Islet precursor cell (in vitro differentiated cells): ENCODE results near the gene CORO1C.

ENCODE experiments used
- DNase-seq: peaks from one replicate; pipeline ENCODE4 v3.0.0-alpha.2; 2018

The CORO1C gene

DNA sequence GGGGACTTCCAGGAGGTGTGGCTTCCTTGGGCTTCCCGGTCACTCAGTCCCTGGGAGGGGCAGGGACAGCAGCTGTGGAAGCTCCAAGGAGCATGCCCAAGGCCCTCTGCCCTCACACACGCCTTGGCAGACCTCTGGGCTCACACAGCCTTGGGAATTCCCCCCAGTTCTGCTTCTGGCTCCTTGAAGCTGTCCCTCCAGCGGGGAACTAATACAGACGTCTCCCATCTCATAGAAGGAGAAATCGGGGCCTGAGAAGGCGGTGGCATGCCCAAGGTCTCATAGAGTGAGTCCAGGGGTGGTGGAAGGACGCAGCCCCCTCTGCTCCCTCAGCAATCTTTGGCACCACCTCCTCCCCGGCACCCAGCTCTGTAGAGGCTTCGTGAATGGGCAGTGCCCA lies 117.8 kb downstream of the CORO1C start:
- DNase-seq: no peak

DNA sequence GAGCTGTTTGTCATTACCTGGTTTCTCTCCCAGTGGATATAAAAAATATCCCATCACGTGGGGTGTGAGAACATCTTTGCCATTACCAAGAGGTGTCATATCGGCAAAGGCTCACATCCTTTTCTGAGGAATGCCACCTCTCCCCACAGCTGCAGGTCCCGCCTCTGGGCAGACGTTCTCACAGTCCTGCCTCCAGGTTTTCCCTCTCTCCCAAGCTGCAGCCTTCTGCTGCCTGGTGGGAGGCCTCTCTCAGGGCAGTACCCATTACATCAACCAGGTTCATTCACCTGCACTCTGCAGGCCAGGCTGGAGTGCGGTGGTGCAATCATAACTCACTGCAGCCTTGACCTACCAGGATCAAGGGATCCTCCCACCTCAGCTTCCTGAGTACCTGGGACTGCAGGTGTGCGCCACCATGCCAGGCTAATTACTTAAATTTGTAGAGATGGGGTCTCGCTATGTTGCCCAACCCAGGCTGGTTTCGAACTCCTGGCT lies 118.5 kb downstream of the CORO1C start:
- DNase-seq: peak; percentile 83

DNA sequence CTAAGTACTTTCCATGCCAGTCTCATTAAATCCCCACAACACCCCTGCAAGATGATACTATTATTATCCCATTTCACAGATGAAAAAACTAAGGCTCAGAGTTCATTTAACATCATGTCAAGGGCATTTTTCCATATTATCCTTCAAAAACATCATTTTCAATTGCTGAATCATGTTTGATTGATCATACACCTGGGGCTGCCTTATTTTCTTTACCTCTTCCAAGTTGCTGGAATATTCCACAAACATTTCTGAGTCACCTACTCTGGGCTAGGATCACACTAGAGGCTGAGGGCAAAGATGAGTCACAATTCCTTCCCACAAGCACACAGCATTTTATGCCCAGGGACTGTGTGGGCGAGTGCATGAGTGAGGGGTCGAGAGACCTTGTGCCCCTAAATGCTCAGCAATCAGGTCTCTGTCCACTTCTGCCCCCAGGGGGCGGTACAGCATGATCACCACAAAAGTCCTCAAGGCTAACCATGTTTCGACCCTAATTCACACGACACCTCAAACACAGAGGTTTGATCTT lies 119.4 kb downstream of the CORO1C start:
- DNase-seq: peak; percentile 88

DNA sequence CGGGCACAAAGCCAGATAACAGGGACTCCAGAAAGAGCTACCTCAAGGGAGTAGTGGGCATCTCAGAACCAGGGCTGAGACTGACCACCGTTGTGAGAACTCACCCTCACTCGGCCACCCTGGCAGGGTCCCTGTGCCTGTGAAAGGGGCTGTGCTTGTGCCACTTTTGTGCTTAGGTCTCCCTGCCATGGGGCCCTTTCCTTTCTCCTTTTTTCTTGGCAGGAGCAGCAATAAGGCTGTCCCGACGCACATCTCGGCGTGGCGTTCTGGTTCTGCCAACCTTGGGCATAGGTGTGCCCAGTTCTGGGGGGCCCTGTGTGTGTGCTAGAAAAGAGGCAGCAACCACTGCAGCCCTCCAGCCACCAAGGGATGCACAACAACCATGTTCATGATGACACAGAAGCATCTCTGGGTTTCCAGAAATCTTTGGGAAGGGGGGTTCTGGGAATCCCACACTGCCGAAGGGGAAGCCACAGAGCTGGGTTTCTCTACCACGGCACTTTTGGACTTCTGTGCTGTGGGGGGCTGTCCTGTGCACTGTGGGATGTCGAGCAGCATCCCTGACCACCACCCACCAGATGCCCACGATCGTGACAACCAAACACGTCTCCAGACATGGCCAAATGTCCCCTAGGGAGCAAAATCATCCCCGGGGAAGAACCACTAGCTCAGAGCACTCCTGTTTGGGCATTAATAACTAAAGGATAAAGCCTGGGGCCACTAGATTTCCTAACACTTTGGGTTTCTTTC lies 120.3 kb downstream of the CORO1C start:
- DNase-seq: no peak

DNA sequence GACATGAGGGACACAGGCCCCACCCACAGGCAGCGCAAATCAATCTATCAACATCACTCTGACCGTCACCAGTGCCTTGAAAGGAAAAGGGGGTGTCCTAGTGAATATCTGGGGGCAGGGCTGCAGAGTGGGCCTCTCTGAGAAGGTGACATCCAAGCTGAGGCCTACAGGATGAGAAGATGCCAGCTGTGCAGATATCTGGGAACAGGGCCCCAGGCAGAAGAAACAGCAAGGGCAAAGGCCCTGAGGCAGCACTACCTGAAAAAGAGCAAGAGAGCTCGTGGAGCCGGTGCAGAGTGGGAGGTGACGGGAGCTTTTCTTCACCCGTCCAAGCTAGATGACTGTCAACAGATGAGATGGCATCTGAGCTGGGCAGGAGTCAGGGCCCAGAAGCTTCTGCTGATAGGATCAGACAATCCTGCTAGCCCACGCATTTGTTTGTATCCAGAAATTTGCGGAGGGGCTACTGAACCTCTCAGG lies 120.9 kb downstream of the CORO1C start:
- no peak for DNase-seq

DNA sequence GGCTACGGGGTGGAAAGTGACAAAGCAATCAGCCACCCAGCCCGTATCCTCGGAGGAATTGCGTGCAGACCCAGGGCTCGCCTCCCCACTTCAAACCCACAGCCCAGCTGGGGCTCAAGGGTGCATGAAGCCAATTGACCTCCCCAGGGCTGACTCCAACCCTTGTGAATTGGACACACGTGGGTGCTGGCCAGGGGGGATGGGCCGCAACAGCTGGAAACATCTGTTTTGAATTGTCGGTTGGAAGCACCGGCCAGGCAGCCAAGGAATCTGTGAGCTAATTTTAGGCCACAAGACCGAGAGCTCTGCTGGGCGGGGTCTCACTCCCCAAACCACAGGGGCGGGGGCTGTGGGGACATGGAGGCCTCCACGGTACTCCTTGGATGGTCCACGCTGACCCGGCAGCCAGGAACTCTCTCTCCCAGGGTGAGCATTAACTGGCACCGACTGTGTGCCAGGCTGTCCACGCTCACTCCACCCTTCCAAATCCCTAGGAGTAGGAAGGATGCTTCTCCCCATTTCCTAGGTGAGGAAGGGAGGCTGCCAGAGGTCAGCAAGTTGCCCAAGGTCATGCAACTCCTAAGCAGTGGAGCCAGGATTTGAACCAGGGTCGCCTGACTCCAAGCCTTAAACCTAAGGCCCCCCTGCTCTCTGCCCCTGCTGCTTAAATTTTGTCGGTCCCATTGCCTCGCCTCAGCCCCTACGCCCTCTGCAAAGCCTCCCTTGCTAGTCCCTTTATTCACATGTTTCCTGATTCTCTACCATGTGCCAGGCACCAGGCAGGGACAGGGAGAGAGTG lies 121.6 kb downstream of the CORO1C start:
- no peak for DNase-seq

DNA sequence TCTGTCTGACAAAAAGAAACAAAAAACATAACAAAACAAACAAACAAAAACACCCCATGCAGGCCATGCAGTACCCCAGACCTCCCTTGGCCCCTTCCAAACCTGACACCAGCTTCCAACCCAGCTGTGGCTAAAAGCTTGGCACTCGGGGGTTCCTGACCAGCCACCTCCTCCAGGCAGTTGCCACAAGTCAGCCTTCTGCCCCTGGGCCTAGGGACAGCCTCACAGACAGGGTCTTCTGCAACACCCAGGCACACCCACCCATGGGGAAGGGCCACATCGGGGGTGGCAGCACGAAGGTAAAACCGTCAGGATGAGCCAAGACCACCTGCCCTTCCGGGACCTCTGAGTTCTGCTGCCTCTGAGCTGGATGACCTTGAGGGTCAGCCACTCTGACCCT lies 122.7 kb downstream of the CORO1C start:
- DNase-seq: no peak

DNA sequence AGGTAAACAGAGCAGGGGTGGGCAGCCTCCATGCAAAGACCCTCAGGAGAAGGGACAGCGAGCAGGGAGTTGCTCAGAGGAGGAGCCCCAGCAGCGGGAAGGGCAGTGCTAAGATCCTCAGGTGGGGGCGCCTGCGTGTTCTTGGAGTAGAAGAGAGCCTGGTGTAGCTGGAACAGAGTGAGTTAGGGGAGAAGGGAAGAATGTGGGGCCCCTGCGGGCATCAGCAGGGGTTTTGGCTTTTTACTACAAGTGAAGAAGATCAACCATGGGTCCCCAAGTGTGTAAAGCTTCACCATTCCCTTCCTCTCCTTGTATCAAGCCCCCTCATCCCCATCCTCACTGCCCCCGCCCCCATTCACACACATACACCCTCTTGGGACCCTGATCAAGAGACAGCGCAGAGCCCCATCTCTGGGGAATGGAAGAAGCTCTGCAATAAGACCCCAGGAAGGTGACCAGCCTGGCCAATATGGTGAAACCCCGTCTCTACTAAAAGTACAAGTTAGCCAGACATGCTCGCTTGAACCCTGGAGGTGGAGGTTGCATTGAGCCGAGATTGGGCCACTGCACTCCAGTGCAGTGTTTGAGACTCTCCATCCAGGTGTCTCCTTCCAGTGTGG lies 123.2 kb downstream of the CORO1C start:
- DNase-seq: no peak

DNA sequence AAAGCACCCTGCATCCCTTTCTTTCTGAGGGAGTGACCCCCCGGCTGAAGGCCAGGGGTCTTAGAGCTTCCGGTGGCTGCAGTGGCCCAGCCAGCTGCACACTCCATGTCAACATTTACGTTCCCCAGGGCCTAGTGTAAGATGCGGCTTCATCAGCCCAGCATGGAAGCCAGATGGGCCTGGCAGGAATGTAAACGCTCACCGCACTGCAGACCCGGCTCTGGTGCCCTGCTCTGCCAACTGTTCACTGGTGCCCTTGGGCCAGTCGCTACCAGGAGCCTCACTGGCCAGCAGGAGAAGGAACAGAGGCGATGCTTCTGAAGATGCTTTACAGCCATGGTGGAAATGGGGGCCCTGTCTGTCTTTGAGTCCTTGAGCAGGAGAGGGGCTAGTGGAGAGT lies 124.8 kb downstream of the CORO1C start:
- no peak for DNase-seq

DNA sequence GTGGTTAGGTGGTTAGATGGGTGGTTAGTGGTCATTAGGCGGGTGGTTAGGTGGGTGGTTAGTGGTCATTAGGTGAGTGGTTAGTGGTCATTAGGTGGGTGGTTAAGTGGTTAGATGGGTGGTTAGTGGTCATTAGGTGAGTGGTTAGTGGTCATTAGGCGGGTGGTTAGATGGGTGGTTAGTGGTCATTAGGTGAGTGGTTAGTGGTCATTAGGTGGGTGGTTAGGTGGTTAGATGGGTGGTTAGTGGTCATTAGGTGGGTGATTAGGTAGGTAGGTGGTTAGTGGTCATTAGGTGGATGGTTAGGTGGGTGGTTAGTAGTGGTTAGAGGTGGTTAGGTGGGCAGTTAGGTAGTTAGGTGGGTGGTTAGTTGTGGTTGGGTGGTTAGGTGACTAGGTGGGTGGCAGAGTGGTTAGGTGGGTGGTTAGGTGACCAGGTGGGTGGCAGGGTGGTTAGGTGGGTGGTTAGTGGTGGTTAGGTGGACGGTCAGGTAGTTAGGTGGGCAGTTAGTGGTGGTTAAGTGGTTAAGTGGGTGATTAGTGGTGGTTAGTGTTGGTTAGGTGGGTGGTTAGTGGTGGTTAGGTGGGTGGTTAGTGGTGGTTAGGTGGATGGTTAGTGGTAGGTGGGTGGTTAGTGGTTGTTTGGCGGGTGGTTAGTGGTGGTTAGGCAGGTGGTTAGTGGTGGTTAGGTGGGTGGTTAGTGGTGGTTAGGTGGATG lies 125.5 kb downstream of the CORO1C start:
- no peak for DNase-seq

DNA sequence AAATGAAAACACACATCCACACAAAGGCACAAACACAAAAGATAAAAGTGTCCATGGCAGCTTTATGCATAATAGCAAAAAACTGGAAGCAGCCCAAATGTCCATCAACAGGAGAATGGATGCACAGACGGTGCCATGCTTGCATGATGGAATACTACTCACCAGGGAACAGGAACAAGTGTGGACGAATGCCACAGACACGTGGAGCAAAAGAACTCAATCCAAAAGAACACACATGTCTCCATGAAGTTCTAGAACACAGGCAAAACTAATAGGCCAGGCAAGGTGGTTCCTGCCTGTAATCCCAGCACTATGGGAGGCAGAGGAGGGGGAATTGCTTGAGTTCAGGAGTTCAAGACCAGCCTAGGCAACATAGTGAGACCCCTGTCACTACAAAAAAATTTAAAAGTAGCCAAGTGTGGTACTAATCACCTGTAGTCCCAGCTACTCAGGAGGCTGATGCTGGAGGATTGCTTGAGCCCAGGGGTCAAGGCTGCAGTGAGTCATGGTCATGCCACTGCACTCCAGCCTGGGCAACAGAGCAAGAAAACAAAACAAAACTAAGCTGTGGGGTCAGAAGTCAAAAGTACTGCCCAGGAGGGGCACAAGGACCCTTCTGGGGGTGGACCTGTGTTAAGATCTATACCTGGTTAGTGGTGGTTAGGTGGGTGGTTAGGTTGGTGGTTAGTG lies 126.2 kb downstream of the CORO1C start:
- DNase-seq: no peak

DNA sequence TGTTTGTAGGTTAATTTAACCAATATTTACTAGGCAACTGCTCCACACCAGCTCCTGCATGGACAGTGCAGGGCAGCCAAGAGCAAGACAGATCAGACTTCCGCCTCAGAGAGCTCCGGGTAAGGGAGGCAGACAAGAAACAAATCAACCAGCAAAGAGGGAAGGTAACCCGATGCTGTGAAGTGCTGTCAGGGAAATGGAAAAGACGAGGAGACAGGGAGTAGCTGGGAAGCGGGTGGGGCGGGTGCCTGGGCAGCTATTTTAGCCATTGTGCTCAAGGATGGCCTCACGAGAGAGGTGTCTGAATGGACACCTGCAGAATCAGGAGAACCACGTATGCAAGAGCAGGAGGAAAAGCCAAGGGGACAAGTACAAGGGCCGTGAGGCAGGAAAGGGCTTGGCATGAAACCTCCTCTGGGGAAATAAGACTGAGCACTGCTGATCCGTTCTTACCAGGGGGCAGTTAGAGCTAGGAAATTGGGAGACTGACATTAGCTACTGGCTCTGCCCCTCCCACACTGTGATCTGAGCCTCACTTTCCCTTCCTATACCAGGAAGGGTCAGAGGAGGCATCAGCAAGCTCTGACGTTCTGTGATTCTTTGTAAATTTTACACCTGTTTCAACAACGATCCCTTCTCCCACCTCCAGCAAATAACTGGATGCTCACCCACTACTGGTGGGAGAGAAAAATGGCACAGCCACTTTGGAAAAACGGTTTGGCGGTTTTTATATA lies 126.9 kb downstream of the CORO1C start:
- DNase-seq: no peak

DNA sequence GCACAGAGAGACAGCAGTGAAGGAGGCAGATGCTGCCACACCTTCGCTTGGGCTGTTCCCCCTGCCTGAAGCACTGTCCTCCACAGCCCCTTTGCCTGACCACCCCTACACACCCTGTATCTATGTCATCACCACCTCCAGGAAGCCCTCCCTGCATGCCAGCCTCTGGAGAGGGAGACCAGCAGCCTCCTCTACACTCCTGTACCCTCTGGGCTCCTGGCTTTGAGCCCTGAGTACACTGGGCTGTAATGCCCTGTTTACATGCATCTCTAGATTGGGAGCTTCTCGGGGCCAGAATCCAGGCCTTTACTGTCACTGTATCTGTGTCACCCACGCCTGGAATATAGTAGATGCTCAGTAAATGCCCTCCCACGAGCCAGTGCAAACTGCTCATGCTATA lies 127.6 kb downstream of the CORO1C start:
- no peak for DNase-seq

DNA sequence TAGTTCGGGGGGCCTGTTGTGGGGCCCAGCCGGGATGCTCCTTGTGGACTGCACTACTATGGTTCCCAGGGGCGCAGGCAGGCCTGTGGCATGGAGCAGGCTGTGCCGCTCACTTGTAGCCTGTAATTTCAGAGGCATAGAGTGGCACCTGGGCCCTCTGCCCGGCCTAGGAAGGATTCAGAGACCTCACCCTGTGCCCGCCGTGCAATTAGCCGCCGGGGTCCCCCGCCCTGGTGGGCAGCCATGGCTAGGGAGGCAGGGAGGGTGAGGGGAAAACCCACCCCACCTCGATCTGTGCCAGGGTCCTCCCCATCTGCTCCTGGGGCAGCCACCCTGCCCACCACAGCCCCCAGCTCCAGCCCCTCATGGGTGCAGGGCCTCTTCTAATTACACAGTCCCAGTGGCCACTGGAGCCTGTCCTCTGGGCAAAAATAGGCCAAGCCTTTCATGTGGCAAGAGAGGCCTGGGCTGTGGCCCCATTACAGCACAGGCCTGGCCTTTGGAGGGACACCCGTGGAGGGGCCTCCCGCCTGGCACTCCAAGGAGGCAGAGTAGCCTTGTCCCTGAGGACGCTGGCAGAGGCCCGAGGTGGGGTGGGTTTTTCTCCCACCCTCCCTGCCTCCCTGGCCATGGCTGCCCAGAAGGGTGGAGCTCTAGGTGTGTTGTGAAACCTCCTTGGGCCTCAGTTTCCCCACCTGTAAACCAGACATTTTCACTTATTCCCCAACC lies 128.2 kb downstream of the CORO1C start:
- DNase-seq: no peak

DNA sequence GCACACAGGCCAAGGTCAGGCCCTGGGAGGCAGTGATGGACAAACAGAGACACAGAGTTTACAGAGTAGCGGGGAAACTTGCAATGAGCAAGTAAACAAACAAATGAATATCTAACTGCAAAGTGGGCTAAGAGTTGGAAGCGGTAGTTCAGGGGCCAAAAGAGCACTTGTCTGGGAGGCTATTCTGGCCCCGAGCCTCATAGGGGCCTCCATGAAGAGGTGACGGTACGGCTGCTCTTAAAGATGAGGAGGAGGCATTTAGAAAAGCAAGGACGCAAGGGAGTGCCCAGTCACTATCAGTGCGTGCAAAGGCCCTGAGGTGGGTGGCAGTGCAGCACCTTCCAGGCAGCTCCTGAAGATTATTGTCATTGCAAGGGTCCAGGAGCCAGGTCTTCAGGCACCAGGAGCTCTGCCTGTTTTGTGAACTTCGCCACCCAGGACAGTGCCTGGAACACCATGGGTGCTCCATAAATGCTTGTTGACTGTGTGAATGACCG lies 129.1 kb downstream of the CORO1C start:
- DNase-seq: no peak

DNA sequence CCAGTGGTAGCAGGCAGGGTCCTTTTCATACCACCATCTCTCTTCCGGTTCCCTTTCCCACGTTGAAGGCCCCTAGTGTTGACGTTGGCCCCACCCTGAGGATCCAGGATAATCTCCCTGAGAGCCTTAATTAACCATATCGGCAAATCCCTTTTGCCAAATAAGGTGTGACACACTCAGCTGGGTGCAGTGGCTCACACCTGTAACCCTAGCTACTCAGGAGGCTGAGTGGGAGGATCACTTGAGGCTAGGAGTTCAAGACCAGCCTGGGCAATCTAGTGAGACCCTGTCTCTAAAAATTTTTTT lies 130.7 kb downstream of the CORO1C start:
- no peak for DNase-seq

DNA sequence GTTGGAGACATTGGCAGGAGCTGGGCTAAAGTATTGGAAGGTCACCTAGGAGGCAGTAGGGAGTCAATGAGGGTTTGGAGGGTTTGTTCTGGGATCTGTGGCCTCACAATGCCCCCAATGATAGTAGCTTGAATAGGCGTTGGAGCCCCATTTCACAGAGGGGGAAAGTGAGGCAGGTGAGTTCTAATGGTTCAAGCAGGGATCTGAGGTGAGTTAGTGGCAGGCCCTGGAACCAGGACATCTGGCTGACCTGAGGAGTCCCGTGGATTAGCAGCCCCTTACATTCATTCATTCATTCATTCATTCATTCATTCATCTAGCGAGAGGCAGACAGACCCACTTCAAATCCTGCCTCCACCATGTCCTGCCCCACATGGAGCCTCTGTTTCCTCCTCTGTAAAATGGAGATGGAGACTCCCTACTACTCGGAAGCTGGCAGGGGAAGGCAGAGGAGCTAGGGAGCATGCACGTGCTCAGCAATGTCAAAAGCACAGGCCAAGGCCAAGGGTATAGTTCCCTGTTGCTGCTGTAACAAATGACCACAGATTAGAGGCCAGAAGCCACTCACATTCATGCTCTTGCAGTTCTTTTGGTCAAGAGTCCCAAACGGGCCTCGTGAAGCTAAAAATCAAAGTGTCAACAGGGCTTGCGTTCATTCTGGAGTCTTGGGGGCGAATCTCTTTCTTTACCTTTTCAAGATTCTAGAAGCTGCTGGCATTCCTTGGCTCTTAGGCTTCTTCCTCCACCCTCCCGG lies 131.2 kb downstream of the CORO1C start:
- DNase-seq: no peak

DNA sequence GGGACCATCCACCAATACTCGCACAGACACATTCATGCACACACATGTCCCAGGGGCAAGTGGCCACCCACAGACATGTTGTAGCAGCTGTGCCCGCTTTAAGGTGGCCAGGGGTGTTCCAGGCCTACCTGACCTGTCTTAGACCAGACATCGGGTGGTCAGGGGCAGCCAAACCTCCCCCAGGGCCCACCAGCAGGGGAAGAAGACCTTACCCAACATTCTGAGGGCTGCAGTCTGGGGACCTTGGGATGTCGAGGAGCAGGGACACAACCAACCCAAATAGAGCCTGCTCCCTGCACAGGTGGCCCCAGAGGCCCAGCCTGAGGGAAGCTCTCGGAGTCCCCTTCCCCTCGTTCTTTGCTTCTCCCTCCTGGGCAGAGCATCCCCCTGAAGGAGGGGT lies 131.8 kb downstream of the CORO1C start:
- no peak for DNase-seq

DNA sequence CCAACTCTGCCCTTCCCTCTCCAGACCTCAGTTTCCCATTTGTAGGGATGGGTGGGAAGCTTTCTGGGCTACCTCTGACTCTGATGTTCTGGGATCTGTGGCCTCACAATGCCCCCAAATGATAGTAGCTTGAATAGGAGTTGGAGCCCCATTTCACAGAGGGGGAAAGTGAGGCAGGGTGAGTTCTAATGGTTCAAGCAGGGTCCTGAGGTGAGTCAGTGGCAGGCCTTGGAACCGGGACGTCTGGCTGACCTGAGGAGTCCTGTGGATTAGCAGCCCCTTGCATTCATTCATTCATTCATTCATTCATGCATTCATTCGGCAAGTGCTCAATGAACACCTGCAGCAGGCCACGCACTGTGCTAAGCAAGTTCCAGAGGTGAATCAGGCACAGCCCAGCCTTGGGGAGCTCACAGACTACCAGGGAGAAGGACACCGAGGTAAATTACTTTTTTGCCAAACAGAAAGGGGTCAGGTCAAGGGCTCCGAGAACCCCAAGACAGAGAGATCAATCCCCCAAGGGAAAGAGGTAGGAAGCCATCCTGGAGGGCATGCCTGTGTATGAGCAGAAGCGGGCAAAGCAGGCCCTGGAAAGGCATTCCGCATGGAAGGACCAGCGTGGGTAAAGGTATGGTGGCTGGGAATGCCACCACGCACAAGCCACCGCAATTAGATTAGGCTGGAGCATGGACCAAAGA lies 132.6 kb downstream of the CORO1C start:
- no peak for DNase-seq
